ENCODE data around the gene UBR4. TPM values are rescaled to one million over a fixed set of nuclear protein-coding genes. Genes with fewer than 3 reads are reported as not detected.

Gene UBR4
- total RNA-seq, 1 experiment from 2014 or later, result 60.6 TPM

GRCh38 chr1:19044471-19044870 lies 165.6 kb downstream of the UBR4 start:
- Histone ChIP-seq H3K4me1 (replicated peaks) (peaks cover 16% of the 10 kb centered on the region), H3K36me3 (no peaks in the 10 kb centered on the region), H3K4me3 (no peak overlapping the region), H3K9me3 (replicated peaks) (no peaks in the 10 kb centered on the region), H3K27me3 (replicated peaks) (no peaks in the 10 kb centered on the region), H3K27ac (no peak overlapping the region)
- no peak for DNase-seq (ENCODE audit: low read depth in 1 of 2, low spot score in 2 of 2)

DNA sequence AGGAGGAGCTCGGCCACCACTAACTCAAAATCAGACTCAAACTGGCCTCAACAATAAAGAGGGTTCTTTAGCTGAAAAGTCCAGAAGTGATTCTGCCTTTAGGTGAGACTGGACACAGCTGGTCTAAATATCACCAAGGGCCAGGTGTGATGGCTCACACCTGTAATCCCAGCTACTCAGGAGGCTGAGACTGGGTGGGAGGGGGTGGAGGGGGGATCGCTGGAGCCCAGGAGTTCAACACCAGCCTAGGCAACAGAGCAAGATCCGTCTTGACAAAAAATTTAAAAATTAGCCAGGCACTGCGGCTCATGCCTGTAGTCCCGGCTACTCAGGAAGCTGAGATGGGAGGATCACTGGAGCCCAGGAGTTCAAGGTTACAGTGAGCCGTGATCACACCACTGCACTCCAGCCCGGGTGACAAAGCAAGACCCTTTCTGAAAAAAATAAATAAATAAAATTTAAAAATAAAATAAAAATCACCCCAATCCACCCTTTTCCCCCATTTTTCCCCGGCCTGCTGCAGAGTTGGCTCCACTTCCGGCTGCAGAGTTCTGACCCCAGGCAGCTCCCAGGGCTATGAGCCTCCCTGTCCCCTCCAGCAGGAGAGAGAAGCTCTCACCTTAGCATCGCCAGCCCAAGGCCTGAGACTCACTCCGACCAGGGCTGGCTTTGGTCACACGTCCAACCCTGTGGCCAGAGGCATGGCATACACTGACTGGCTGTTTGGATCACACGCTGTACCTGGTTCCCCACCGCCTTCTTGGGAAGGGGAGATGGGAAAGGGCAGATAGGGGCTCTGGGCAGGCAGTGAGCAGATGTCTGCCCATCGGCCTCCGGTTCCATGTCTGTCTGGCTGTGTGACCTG lies 166.3 kb downstream of the UBR4 start:
- H3K36me3 ChIP-seq, result no peaks in the 10 kb centered on the region
- H3K4me3 ChIP-seq, result no peak overlapping the region
- no peak overlapping the region for H3K27ac ChIP-seq
- H3K27me3 ChIP-seq (replicated peaks), result no peaks in the 10 kb centered on the region
- H3K4me1 ChIP-seq (replicated peaks), result peaks cover 16% of the 10 kb centered on the region
- H3K9me3 ChIP-seq (replicated peaks), result no peaks in the 10 kb centered on the region
- no peak for DNase-seq (ENCODE audit: low read depth in 1 of 2, low spot score in 2 of 2)

DNA sequence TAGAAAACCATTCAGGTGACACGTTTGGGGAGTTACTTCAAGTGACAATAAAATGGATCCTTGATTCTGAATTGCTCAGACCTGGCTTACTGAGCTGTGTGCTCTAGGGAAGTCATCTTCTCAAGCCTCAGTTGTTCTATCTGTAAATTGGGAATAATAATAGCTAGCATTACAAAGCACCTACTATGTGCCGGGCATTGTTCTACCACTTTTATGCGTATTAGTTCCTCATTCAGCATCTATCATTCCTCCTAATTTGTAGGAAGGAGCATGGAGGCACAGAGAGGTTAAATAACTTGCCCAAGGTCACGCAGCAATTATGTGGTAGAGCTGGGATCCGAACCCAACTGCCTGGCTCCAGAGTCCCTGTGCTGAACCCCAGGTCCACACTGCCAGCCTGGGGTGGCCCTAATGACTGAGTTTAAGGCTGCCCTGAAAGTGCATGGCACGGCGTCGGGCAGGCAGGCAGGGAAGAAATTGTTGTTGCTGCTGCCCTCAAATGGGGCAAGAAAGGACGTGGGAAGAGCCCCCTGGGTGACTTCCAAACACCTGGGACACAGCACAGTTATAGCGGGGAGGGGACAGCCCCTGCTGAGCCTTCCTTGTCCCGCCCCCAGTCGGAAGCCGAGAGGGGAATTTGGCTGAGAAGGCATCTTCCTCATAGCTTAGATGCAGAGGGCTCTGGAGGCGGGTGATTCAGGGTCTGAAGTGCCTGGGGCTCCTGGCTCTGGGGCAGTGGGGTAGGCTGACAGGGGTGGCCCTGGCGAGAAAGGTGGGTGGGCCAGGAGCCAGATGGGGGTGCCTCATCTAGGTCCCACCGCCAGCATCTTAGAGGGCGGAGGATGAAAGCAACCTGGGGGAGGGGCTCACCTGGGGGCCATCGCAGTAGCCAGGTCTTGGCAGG lies 167.1 kb downstream of the UBR4 start:
- peaks cover 16% of the 10 kb centered on the region for H3K4me1 ChIP-seq (replicated peaks)
- H3K4me3 ChIP-seq, result no peak overlapping the region
- no peaks in the 10 kb centered on the region for H3K36me3 ChIP-seq
- peak in 1 of 2 experiments; percentile 38 for DNase-seq (ENCODE audit: low read depth in 1 of 2, low spot score in 2 of 2)
- H3K27ac ChIP-seq, result no peak overlapping the region
- no peaks in the 10 kb centered on the region for H3K27me3 ChIP-seq (replicated peaks)
- H3K9me3 ChIP-seq (replicated peaks), result no peaks in the 10 kb centered on the region

GRCh38 chr1:19040010-19040680 lies 169.9 kb downstream of the UBR4 start:
- H3K4me3 ChIP-seq, result no peak overlapping the region
- H3K27ac ChIP-seq, result no peak overlapping the region
- no peaks in the 10 kb centered on the region for H3K9me3 ChIP-seq (replicated peaks)
- H3K4me1 ChIP-seq (replicated peaks), result peaks cover 3% of the 10 kb centered on the region
- DNase-seq (ENCODE audit: low read depth in 1 of 2, low spot score in 2 of 2), result no peak
- no peaks in the 10 kb centered on the region for H3K36me3 ChIP-seq
- no peaks in the 10 kb centered on the region for H3K27me3 ChIP-seq (replicated peaks)

DNA sequence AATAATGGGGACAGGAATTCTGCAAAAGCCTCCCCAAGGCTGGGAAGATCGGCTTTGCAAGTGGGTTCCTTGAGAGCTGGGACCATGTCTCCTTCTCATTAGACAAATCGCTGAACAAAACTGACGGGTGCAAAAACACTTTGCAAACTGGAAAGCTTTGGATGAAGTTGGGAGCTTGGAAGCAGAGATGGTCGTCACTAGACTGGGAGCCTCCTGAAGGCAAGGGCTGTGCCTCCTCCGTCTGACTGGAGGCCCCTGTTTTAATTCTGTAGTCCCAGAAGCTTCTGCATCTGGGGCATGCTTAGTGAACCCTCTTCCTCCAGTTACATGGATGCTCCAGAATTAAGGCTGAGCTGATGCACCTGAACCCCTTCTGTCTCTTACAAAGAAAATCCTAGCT lies 171.3 kb downstream of the UBR4 start:
- Histone ChIP-seq H3K9me3 (replicated peaks) (no peaks in the 10 kb centered on the region), H3K27ac (no peak overlapping the region), H3K27me3 (replicated peaks) (no peaks in the 10 kb centered on the region), H3K4me1 (replicated peaks) (peaks cover 12% of the 10 kb centered on the region), H3K4me3 (no peak overlapping the region), H3K36me3 (no peaks in the 10 kb centered on the region)
- DNase-seq (ENCODE audit: low read depth in 1 of 2, low spot score in 2 of 2), result no peak

DNA sequence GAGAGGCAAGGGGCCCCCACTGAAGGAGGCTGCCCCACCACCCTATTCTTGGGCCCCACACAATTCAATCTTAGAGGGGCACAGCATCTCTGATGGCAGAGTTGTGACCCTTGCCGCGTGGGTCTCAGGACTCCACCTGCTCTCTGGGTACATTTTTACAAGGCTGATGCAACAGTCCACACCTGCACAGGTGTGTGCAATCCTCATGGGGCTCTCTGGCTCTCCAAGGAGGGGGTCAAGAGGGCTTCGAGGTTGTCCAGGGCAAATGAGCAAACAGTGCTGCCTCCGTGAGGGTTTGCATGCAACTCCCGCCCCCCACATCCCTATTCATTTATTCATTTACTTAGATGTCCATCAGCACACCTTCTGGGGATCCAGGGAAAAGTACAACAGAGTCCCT lies 172.0 kb downstream of the UBR4 start:
- H3K4me1 ChIP-seq (replicated peaks), result peaks cover 16% of the 10 kb centered on the region
- no peaks in the 10 kb centered on the region for H3K36me3 ChIP-seq
- no peaks in the 10 kb centered on the region for H3K27me3 ChIP-seq (replicated peaks)
- no peak overlapping the region for H3K27ac ChIP-seq
- DNase-seq (ENCODE audit: low read depth in 1 of 2, low spot score in 2 of 2), result no peak
- H3K9me3 ChIP-seq (replicated peaks), result no peaks in the 10 kb centered on the region
- H3K4me3 ChIP-seq, result no peak overlapping the region

DNA sequence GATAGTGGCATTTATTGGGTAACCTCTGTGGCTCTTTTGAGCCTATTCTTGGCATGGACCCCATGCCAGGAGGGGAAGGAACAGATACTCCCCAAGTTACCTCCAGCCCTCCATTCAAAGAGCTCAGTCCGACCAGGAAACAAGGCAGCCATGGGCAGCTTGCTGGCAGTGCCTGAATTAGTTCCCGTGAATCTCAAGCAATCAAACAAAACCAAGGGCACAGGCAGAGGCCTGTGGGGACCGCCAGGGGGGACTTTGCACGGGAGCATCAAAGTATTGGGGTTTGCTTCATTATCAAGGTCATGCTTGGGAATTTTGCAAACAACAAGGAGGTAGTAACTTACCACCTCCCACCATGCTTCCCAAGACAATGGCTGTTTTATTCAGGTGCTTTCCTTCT lies 172.4 kb downstream of the UBR4 start:
- peaks cover 16% of the 10 kb centered on the region for H3K4me1 ChIP-seq (replicated peaks)
- DNase-seq (ENCODE audit: low read depth in 1 of 2, low spot score in 2 of 2), result no peak
- H3K9me3 ChIP-seq (replicated peaks), result no peaks in the 10 kb centered on the region

GRCh38 chr1:19036813-19037605 lies 173.1 kb downstream of the UBR4 start:
- H3K27ac ChIP-seq, result no peak overlapping the region
- peaks cover 16% of the 10 kb centered on the region for H3K4me1 ChIP-seq (replicated peaks)
- H3K36me3 ChIP-seq, result no peaks in the 10 kb centered on the region
- no peak overlapping the region for H3K4me3 ChIP-seq
- H3K9me3 ChIP-seq (replicated peaks), result no peaks in the 10 kb centered on the region
- no peaks in the 10 kb centered on the region for H3K27me3 ChIP-seq (replicated peaks)
- no peak for DNase-seq (ENCODE audit: low read depth in 1 of 2, low spot score in 2 of 2)

More for the DNA sequence above, 172.4 kb downstream of the UBR4 start:
- H3K4me3 ChIP-seq, result no peak overlapping the region
- H3K27ac ChIP-seq, result no peak overlapping the region
- H3K27me3 ChIP-seq (replicated peaks), result no peaks in the 10 kb centered on the region
- no peaks in the 10 kb centered on the region for H3K36me3 ChIP-seq

DNA sequence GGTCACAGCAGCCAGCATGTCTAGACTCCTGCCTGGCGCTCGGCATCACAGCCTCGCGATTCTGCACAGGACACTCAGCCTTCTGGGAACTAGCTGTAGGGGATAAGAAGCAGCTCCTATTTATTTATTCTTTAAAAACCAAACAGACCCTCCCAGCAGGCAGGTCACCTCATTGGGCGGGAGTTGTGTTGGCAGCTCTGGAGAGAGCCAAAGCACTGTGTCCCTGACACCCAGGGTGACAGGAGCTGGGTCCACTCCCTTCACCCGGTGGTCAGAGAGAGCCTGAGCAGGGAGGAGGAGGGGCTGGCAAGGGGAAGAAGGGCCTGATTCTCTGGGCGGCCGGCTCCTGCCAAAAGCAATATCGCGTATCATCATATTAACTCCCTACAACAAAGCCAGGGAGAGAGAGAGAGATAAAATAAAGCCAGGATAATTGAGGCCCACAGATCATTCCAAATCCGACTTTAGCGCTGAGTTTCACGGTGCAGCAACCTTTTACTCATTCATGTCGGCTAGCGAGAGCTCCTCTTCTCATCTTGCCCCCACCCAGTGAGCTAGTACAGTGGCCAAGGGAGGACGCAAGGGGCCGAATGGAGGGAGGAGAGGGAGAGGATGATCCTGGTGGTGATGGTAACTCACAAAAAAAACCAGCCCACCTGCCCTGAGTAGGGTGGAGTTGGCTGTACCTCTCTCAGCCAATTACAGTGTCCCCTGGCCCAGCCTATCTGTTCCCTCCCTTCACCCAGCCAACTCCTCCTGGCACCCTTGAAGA lies 173.8 kb downstream of the UBR4 start:
- DNase-seq (ENCODE audit: low read depth in 1 of 2, low spot score in 2 of 2), result peak in 1 of 2 experiments; percentile 25
- no peak overlapping the region for H3K27ac ChIP-seq
- no peaks in the 10 kb centered on the region for H3K27me3 ChIP-seq (replicated peaks)
- H3K36me3 ChIP-seq, result no peaks in the 10 kb centered on the region
- H3K9me3 ChIP-seq (replicated peaks), result no peaks in the 10 kb centered on the region
- H3K4me1 ChIP-seq (replicated peaks), result peaks cover 16% of the 10 kb centered on the region
- H3K4me3 ChIP-seq, result no peak overlapping the region

DNA sequence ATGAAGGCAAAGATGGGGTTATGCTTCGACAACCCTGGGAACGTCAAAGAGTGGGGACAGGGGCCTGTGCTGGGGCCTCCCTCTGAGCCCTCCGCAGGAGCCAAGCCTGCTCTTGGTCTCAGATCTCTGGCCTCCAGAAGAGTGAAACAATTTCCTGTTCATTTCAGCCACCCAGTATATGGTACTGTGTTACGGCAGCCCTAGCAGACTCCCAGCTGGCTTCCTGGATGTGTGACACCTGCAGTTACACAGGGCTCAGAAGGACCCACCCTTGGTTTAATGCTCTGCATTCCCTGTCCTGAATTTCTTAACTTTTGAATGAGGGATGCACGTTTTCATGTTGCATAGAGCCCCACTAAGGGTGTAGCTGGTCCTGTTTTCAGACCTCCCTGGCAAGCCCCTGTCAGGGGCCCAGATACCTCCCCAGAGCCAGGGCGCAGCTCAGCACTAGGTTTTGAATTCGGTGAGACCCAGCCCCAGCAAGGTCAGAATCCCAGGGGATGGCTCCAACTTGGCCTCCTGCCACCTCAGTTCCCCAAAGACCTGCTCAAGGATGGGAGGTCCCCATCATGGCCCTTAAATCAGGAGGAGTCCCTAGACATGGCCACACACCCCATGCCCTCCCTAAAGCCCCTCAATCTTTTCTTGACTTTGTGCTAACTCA lies 174.6 kb downstream of the UBR4 start:
- no peak for DNase-seq (ENCODE audit: low read depth in 1 of 2, low spot score in 2 of 2)
- Histone ChIP-seq H3K4me1 (replicated peaks) (peaks cover 16% of the 10 kb centered on the region), H3K27ac (no peak overlapping the region), H3K4me3 (no peak overlapping the region), H3K9me3 (replicated peaks) (no peaks in the 10 kb centered on the region), H3K27me3 (replicated peaks) (no peaks in the 10 kb centered on the region), H3K36me3 (no peaks in the 10 kb centered on the region)

- Histone ChIP-seq H3K4me1 (replicated peaks) (peaks cover 16% of the 10 kb centered on the region), H3K4me3 (no peak overlapping the region), H3K27me3 (replicated peaks) (no peaks in the 10 kb centered on the region), H3K36me3 (no peaks in the 10 kb centered on the region), H3K27ac (no peak overlapping the region), H3K9me3 (replicated peaks) (no peaks in the 10 kb centered on the region)
- no peak for DNase-seq (ENCODE audit: low read depth in 1 of 2, low spot score in 2 of 2)
Observed at GRCh38 chr1:19034721-19035120, 175.3 kb downstream of the UBR4 start.
